ENCODE data around the gene GNG13.
"Not testable (repeated sequence)": the region's sequence is repeated elsewhere in the genome, so short reads cannot be mapped to it uniquely, and the experiment has no call there.

Gene GNG13

DNA sequence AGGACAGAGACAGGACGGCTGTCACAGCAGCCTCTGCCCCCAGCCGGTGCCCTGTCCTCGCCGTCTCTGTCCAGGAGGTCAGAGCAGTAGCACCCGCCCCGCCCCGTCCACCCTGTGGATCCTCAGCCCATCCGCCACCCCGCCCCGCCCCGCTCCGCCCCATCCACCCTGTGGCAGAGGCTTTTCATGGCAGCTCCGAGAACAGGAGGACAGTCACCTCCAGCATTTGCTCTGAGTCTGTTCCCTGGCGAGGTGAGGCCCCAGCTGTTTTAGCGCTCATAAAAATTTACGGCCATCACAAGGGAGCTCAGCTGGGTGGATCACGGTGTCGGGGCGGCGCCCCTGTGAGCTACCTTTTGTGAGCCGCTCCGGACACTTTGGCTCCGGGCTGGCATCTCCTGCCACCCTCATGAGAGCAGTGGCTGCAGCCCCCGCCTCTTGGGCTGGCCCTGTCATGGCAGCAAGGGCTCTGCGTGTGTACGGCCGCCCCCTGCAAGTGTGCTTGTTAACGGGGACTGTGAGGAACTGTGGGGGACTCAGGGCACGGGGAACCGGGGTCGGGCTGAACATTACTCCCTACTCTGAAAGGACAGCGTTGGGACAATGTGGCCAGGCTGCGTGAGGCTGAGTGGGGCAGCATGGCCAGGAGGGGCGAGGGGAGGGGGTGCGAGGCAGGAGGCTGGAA is 32.3 kb upstream of the GNG13 start:
- H3K4me3 ChIP-seq (ENCODE audit: low read depth, low read length) = no peak overlapping the region

DNA sequence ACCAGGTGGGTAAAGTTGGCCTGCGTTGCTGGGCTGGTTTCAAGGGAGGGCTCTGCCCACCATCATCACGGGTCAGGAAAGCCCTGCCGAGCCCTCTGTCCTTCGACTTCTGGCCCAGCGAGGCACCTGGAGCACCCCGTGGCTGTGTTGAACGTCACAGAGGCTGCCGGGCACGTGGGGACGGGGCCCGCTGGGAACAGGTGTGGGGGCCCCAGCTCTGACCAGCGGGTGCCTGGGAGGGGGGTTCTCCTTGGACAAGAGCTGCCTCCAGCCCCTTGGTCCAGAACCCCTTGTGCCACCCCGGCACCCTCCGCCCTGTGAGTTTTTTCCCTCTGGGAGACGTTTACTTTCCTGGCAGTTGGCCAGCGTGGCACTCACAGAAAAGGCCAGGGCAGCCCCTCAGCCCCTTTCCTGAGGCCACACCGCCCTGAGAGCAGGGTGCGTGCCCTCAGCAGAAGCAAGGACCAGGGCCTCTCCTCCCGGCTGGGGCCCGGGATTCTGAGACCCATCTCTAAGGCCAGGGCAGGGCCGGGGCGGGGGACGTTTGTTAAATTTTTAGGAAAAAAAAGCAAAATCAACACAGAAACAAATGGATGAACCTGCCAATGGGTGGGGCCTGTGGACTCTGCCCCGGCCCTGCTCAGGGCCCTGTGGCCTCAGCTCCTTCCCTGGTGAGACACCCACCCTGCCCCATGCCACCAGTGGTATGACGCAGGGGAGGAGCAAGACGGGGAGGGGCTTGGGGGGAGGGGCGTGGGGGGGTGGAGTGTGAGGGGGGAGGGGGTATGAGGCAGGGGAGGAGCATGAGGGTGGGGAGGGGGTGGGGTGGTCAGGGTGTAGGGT is 31.3 kb upstream of the GNG13 start:
- no peak overlapping the region for H3K4me3 ChIP-seq (ENCODE audit: low read depth, low read length)

DNA sequence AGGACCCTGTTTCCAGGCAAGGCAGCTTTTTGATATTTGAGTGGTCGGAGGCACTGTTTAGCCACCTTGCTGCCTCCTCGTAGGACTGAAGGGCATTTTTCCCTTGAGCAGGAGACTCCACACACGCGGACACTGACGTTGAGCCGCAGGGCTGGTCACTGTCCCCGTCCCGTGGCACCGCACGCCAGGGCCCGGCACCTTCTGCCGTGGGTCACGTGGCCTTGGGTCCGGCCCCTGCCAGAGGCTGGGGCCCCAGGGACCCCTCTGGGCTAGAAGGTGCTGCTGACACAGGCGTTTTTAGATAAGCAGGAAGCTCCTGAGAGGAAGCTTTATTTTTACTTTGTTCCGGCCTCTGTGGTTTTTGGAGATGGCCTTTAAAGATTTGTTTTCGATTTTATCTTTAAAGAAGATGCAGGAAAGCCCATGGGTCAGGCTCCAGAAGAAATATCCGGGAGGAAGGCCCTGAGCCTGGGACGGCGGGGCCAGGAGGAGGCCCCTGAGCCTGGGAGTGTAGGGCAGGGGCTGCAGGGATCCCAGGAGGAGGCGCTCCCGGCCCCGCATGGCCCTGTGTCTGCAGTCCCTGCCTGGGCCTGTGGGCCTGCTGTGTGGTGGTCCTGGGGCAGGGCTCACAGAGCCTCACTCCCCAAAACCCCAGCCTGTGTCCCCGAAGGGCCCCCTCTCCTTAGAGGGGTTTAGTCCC is 30.5 kb upstream of the GNG13 start:
- no peak overlapping the region for H3K4me3 ChIP-seq (ENCODE audit: low read depth, low read length)

DNA sequence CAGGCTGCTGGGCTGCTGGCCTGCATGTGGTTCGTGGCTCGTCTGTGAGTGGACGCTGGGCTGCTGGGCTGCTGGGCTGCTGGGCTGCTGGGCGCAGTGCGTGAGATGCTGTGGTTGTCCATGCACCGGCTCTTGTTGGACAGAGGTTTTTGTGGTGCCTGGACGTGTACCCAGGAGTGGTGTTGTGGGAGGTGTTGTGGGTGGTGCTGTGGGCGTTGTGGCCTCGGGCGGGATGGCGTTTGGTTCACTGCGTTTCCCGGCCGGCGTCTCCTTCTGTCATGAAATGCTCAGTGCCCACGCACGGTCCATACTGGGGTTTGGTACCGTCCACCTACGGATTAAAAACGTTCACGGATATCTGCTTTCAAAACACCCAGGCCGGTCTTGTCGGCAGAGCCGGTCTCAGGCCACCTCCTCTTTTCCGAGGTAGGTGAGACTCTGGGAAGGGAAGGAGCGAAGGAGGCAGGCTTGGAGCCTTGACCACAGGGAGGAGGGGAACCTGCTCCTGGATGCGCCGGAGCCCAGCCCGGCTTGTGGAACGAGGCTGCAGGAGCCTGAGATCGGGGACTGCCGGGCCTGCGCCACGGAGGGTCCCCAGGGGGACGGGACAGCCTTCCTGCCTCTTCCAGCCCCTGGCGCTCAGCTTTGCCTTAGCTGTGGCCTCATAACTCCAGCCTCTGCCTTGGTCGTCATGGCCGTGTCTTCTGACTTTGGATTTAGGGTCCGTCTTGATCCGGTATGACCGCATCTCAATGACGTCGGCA is 29.8 kb upstream of the GNG13 start:
- H3K4me3 ChIP-seq (ENCODE audit: low read depth, low read length) = no peak overlapping the region

DNA sequence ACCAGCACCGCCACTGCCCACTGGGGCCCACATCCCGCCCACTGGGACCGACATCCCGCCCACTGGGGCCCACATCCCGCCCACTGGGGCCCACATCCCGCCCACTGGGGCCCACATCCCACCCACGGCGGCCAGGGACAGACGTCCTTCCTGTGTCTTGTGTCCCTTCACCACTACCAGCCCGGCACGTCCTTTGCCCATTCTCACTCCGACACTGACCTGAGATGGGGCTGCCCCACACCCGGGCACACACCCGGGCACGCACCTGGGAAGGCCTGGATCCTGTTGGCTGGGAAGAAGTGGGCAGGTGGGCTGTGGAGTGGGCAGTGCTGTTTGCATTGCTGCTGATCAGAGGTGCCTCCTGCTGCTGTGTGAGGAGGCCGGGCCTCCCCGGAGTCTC is 28.4 kb upstream of the GNG13 start:
- H3K4me3 ChIP-seq (ENCODE audit: low read depth, low read length) = no peak overlapping the region

DNA sequence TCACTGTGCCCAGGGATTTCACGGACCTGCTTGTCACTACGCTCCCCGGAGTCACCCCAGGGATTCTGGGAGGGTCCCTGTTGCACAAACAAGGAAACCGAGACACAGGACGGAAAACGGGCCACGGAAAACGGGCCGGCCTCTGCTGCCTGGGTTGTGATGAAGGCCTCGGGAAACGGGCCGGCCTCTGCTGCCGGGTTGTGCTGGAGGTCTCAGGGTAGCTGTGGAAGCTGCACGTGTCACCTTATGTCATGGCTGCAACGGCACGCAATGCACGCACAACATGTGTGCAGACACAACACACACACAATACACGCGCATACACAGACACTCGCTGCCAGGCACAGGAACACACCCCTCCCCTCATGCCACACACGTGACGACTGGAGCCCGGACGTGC is 27.0 kb upstream of the GNG13 start:
- no peak overlapping the region for H3K4me3 ChIP-seq (ENCODE audit: low read depth, low read length)

DNA sequence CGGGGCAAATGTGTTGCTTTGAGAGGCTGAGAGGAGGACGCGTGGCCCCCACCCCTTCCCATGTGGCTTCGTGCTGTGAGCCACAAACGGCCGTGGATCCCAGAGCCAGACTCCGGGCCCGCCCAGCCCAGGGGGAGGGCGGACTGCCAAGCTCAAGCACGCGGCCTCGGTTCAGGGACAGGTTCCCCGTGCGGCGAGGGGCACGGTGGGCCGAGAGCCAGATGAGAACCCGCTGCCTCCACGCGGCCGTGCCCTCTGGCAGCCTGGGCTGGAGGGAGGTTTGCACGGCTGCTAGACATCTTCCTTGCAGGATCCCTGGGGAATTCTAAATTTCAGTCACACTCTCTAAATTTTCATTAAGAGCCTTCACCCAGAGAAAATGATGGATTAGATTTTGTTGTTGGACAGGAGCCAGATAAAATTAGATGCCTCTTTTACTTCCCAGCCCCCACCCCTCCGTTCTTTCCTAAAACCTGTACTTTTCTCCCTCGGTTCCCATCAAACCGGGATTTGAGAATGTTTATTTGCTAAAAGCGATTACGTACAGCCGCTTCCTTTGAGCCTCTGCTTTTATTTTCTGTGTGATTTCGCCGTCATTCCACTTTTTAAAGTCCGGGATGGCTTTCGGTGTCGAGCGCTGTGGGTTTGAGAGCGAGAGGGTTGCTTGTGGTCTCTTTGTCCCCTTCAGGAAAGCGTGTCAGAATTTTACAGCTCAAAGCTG is 25.0 kb upstream of the GNG13 start:
- H3K4me3 ChIP-seq (ENCODE audit: low read depth, low read length) = no peak overlapping the region

DNA sequence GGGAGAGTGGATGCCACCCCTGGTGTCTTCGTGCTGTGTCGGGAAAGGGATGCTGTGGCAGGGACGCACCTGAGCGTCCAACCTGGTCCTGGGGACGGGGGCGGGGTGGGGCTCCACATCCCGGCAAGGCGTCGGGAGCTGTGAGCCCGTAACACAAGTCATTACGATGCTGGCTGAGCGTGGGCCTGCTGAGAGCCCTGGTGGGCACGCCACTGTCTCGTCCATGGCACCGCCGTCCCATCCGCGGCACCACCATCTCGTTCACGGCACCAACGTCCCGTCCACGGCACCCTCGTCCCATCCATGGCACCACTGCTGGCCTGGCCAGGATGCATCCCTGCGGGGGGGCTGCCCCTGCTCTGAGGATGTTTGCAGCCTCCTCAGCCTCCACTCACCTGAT is 24.1 kb upstream of the GNG13 start:
- H3K4me3 ChIP-seq (ENCODE audit: low read depth, low read length) = no peak overlapping the region

DNA sequence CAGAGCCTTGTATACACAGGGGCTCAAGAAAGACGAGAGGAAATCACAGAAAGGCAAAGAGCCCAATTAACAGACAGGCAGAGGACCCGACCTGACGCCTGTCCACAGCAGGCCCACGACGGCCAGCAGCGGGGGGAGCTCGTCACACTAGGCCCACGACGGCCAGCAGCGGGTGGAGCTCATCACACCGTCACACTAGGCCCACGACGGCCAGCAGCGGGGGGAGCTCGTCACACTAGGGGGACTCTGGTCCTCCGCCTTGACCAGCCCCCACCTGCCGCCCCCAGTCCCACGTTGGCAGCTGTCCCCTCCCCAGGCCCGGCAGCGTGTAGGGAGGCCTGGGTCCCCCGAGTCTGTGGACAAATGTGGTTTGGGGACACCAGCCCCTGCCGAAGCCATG is 23.7 kb upstream of the GNG13 start:
- no peak overlapping the region for H3K4me3 ChIP-seq (ENCODE audit: low read depth, low read length)

DNA sequence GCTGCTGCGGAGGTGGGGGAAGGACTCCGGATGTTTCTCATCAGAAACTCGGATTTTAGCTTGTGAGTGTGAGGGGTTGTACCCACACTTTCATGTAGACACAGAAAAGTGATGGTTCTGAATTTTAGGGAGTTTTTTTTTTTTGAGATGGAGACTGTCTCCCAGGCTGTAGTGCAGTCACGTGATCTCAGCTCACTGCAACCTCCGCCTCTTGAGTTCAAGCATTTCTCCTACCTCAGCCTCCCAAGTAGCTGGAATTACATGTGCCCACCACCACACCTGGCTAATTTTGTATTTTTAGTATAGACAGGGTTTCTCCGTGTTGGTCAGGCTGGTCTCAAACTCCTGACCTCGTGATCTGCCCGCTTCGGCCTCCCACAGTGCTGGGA is 22.4 kb upstream of the GNG13 start:
- no peak overlapping the region for H3K4me3 ChIP-seq (ENCODE audit: low read depth, low read length)

DNA sequence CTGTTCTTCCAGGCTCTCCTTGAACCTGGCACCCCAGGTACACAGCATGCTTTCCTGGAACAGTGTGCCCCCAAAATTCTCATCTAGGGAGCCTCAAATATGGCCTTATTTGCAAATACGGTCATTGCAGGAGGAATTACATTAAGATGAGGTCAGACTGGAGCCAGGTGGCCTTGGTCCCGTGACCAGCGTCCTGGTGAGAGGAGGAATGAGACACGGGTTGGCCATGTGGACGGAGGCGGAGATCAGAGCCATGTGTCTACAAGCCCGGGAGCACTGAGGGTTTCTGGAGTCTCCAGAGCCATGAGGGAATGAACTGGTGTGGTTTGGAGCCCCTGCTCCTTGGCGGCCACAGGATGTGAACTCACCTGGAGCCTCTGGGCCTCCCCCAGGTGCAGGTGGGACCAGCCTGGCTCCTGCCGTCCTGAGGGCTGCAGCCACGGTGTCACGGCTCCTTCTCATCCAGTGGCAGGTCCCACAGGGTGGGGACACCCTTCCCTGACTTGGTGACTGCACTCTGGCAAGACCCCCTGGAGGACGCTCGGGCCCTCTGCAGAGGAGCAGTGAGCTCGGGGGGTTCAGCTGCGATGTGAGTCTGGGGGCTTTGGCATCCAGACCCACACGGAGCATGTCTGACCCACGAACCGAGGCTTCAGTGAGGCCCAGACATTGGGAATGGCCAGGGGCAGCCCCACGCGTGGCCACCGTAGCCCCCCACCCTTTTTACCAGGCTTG is 21.8 kb upstream of the GNG13 start:
- H3K4me3 ChIP-seq (ENCODE audit: low read depth, low read length) = no peak overlapping the region

DNA sequence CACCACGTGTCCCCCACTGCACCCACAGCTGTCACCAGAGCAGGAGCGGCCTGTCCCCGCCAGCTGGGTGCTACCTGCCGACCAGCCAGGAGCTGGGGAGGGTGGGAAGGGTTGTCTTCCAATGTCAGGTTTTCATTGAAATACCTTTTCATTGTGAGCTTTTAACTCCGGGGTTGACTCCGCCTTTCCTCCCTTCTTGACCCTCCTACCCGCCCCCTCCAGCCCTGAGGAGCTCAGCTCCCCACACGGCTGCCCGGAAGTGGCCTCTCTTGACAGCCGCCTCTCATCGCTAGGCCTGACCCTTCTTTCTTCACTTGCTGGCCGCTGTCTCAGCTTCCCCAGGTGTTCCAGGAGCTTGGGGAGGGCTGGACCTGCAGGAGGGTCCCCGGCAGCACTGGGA is 21.2 kb upstream of the GNG13 start:
- H3K4me3 ChIP-seq (ENCODE audit: low read depth, low read length) = no peak overlapping the region

DNA sequence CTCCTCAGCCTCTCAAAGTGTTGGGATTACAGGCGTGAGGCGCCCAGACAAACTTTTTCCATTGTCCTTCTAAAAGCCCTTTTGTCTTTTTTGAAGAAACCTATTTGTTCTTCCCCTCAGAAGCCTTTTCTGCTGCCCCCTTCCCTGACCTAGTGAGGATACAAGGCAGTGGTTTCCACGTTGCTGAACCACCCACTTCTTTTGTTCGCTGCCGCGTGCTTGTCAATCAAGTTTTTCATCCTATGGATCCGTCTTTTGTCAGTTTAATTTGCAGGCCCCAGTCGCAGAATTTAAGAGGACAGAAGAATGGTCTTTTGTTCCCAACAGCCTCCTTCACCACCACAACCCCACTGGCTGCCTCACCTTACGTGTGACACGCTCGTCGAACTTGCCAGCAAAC is 20.2 kb upstream of the GNG13 start:
- H3K4me3 ChIP-seq (ENCODE audit: low read depth, low read length) = no peak overlapping the region

DNA sequence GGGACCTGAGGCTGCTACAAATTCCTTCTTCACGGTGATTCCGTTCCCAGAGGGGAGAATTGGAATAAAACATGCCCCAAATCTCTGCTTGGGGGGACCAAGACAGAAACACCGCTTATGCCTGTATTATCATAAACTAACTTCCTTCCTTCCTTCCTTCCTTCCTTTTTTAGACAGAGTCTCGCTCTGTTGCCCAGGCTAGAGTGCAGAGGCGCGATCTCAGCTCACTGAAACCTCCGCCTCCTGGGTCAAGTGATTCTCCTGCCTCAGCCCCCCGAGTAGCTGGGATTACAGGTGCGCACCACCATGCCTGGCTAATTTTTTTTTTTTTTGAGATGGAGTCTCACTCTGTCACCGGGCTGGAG is 19.5 kb upstream of the GNG13 start:
- H3K4me3 ChIP-seq (ENCODE audit: low read depth, low read length) = not testable (repeated sequence)

DNA sequence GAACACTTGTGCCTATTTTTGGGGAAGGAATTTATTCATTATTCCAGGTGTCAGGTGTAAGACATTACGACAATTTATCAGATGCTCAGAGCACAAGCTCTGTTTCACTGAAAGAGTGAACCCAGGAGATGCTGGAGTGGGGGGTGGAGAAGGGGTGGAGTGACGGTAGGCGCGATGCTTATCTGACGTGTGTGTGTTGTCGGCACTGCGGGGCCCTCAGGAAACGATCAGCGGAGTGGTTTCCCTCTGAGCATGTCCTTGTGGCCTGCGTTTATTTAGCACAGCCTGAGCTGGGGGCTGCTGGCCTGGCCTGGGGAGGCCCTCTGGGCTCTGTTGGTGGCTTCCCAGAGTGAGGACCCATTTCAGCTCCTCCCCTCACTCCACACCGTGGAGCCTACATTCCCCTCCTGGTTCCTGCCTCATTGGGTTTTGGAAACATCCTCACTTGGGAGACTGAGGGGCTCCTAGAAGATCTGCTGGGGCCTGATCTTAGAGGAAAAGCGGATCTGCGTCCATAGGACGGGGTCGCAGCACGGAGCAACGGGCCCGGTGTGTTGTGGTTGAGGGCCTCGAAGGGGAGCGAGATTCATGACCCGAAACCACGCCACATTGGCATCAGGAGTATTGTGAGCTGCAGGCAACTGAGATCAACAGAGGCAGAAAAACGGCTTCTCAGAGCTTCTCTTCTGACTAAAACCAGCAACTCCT is 19.0 kb upstream of the GNG13 start:
- H3K4me3 ChIP-seq (ENCODE audit: low read depth, low read length) = no peak overlapping the region

DNA sequence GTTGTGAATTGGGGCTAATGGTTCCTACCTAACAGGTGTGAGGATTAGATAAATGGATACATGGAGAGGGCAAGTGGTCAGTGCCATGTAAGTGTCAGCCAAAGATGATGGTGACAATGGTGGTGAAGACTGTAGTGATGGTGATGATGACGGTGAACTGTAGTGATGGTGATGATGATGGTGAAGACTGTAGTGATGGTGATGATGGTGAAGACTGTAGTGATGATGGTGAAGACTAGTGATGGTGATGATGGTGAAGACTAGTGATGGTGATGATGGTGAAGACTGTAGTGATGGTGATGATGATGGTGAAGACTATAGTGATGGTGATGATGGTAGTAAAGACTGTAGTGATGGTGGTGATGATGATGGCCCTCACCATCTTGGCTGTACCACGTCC is 18.1 kb upstream of the GNG13 start:
- H3K4me3 ChIP-seq (ENCODE audit: low read depth, low read length) = no peak overlapping the region

DNA sequence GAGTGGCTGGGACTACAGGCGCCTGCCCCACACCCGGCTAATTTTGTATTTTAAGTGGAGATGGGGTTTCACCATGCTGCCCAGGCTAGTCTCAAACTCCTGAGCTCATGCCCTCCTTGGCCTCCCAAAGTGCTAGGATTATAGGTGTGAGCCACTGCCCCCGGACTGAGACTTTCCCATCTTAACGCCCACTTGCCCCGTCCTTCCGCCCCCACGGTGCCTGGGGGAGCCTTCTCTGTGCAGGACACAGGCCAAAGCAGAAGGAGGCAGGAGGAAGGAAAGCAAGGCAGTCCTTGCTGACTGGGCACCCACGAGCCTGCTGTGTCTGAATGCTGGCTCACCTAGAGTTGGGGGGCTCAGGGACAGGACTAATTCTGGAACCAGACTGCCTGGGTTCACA is 17.6 kb upstream of the GNG13 start:
- no peak overlapping the region for H3K4me3 ChIP-seq (ENCODE audit: low read depth, low read length)

DNA sequence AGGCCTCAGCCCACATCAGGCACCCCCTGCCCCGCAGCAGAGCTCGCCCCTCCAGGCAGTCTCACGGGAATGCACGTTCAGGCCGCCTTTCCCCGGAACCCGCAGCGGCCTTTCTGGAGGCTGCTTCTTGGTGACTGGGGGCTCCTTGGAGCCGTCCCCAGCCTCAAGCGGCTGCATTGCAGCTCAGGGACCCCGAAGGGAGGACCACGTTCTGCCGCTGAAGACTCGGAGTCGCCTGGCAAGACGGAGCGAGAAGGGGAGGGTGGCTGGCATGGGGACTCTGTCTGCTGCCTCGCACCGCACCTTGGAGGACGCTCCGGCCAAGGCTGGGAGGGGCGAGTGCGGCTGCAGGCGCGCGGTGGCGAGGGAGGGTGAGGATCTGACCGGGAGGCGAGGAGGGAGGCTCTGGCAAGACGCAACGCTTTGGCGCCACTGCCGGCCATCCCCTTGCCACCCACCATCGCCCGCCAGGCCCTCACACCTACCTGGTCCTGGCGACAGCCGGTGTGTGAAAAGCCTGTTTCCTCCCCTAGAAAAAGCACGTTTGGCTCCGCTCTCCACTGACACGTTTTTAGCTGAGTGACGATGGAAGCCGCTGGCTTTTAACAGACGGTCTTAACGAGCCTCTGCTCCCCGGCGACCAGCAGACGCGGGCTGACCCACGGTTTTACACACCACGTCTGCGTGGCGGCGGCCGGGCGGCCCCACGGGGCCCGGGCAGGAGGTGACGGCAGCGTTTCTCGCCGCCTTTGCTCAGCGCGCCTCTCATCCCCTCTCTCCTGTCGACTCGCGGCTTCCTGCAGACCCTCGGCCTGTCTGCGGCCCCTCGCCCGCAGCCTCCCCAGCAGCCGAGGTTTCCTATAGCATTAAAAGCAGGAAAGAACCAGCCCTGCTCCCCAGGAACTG is 16.7 kb upstream of the GNG13 start:
- no peak overlapping the region for H3K4me3 ChIP-seq (ENCODE audit: low read depth, low read length)
